Measurements from ENCODE around the gene CDHR1. TPM values are rescaled to one million over a fixed set of nuclear protein-coding genes. Genes with fewer than 3 reads are reported as not detected.
A peak's percentile ranks its signal among the peaks of the same experiment; 100 is the strongest.

CDHR1 gene
- polyA plus RNA-seq, 1 donor from 2014 or later = 1.9 TPM

DNA sequence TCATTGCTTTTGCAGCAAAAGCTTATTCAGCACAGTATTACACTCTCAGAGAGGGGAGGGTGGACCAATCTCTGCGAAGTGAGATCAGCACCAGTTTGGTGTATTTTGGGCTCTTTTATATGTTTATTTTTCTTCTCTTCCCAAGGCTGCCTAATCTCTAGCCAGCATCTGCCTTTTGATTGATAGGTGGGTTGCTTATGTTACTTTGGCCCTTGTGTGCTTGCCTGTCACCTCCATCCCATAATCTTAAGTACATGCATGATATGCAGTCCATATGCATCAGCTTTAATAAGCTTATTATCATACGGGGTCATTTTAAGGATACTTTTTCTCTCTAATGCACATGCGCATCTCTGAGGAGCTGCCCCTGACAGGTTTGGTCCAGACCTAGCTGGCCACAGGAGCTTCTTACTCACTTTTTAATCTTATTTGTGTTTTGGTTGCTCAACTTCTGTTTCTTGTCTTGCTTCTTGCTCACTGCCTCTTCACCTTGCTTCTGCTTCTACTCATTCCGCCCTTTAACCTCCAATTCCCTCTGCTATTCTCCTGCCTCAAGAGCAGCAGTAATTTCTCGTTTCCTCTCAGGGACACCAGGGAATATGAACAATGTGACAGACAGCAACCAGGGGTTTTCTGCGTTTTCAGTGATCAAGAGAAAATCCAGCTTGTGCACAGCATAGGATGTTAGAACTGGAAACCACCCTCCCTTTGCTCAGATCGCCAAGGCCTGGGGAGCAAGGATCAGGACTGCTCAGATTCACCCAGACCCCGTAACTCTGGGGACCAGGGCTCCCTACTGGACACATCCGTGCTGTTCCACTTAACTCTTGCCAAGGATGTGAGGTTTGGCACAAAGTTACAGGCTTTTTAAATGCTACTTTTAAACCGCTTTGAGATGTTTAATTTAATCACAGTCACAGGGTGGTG lies 60.5 kb downstream of the CDHR1 start:
- TF ChIP-seq SMC3 (conservative IDR thresholded peaks at IDR 0.05; ENCODE audit: poor library complexity) (no peak), POLR2AphosphoS5 (IDR thresholded peaks at IDR 0.05) (no peak), MXI1 (conservative IDR thresholded peaks at IDR 0.05; ENCODE audit: poor library complexity, severe bottlenecking) (no peak), EZH2 (IDR thresholded peaks at IDR 0.05; ENCODE audit: borderline replicate concordance, insufficient read depth, low read length, poor library complexity, severe bottlenecking) (no peak), EP300 (conservative IDR thresholded peaks at IDR 0.05; ENCODE audit: poor library complexity, severe bottlenecking) (no peak), TAF1 (IDR thresholded peaks at IDR 0.05; ENCODE audit: low read depth) (no peak), REST (IDR thresholded peaks at IDR 0.05; ENCODE audit: borderline replicate concordance) (no peak), RAD21 (conservative IDR thresholded peaks at IDR 0.05) (no peak)
- TF ChIP-seq, protein P1, sequence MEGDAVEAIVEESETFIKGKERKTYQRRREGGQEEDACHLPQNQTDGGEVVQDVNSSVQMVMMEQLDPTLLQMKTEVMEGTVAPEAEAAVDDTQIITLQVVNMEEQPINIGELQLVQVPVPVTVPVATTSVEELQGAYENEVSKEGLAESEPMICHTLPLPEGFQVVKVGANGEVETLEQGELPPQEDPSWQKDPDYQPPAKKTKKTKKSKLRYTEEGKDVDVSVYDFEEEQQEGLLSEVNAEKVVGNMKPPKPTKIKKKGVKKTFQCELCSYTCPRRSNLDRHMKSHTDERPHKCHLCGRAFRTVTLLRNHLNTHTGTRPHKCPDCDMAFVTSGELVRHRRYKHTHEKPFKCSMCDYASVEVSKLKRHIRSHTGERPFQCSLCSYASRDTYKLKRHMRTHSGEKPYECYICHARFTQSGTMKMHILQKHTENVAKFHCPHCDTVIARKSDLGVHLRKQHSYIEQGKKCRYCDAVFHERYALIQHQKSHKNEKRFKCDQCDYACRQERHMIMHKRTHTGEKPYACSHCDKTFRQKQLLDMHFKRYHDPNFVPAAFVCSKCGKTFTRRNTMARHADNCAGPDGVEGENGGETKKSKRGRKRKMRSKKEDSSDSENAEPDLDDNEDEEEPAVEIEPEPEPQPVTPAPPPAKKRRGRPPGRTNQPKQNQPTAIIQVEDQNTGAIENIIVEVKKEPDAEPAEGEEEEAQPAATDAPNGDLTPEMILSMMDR (IDR thresholded peaks at IDR 0.05; ENCODE audit: poor library complexity, severe bottlenecking) = no peak
- Histone ChIP-seq H3K36me3 (ENCODE audit: insufficient read depth, low read length) (no peaks in the 10 kb centered on the region), H3K9me3 (ENCODE audit: low read length) (no peaks in the 10 kb centered on the region), H3K4me3 (ENCODE audit: low read length) (no peak overlapping the region), H4K20me1 (ENCODE audit: insufficient read depth) (no peaks in the 10 kb centered on the region), H3K4me2 (ENCODE audit: low read length) (peak overlapping the region; percentile 26), H2AFZ (ENCODE audit: low read depth, low read length) (no peak overlapping the region), H3K9me2 (ENCODE audit: insufficient read depth, low read length) (no peaks in the 10 kb centered on the region), H3F3A (ENCODE audit: insufficient read depth, low read length, poor library complexity, severe bottlenecking) (no peaks in the 10 kb centered on the region), H3K27me3 (ENCODE audit: insufficient read depth, low read depth, low read length) (no peaks in the 10 kb centered on the region), H3K9ac (ENCODE audit: low read length) (no peak overlapping the region), H3K27ac (ENCODE audit: low read length) (no peak overlapping the region), H3K79me2 (replicated peaks; ENCODE audit: insufficient read depth, low read length) (no peaks in the 10 kb centered on the region)

DNA sequence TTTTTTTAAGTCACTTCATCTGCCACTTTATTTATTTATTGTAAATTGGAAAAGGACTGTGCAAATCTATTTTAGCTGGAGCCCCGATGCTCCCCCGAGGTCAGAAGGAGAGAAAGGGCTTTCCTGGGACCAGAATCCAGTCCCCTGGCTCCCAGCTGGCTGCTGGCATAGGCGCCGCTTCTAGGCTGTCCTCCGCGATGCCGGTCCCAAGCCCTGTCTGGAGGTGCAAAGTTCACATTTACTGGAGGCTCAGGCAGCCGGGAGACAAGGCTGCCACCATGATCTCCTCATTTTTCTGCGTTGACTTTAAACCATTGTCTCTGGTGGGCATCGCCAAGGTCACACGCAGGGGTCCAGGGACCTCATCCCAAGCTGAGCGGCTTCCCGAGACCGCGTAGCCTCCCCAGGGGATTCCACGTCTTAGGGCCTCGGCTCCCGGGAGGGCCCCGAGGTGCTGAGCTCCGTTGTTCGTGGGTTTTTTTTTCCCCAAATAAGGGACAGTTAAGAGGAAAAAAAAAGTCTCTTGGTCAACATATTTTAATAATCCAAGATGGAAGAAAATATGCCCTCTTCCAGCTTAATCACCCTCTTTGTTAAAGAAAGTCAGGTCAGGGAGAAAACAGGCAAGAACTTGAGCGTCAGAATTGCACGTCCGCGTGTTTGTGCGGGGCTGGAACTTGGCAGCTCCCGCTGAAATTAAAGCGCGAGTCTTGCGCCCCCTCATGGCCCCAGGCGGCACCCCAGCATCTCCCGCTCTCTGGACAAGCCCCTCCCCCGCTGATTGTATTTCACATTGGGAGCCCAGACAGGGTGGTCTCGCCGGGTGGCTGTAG lies 62.4 kb downstream of the CDHR1 start:
- Histone ChIP-seq H3K36me3 (ENCODE audit: insufficient read depth, low read length) (no peaks in the 10 kb centered on the region), H3K9me3 (ENCODE audit: low read length) (no peaks in the 10 kb centered on the region), H3K9me2 (ENCODE audit: insufficient read depth, low read length) (no peaks in the 10 kb centered on the region), H3K4me3 (ENCODE audit: low read length) (no peak overlapping the region), H3K79me2 (replicated peaks; ENCODE audit: insufficient read depth, low read length) (no peaks in the 10 kb centered on the region), H3K9ac (ENCODE audit: low read length) (no peak overlapping the region), H4K20me1 (ENCODE audit: insufficient read depth) (no peaks in the 10 kb centered on the region), H2AFZ (ENCODE audit: low read depth, low read length) (no peak overlapping the region), H3K27ac (ENCODE audit: low read length) (no peak overlapping the region), H3F3A (ENCODE audit: insufficient read depth, low read length, poor library complexity, severe bottlenecking) (no peaks in the 10 kb centered on the region), H3K4me2 (ENCODE audit: low read length) (no peak overlapping the region), H3K27me3 (ENCODE audit: insufficient read depth, low read depth, low read length) (no peaks in the 10 kb centered on the region)
- TF ChIP-seq MXI1 (conservative IDR thresholded peaks at IDR 0.05; ENCODE audit: poor library complexity, severe bottlenecking) = no peak
- no peak for TF ChIP-seq EZH2 (IDR thresholded peaks at IDR 0.05; ENCODE audit: borderline replicate concordance, insufficient read depth, low read length, poor library complexity, severe bottlenecking)
- no peak for TF ChIP-seq RAD21 (conservative IDR thresholded peaks at IDR 0.05)
- TF ChIP-seq POLR2AphosphoS5 (IDR thresholded peaks at IDR 0.05) = no peak
- TF ChIP-seq EP300 (conservative IDR thresholded peaks at IDR 0.05; ENCODE audit: poor library complexity, severe bottlenecking) = no peak
- no peak for TF ChIP-seq SMC3 (conservative IDR thresholded peaks at IDR 0.05; ENCODE audit: poor library complexity)
- TF ChIP-seq, protein P1 (IDR thresholded peaks at IDR 0.05; ENCODE audit: poor library complexity, severe bottlenecking) = no peak
- TF ChIP-seq REST (IDR thresholded peaks at IDR 0.05; ENCODE audit: borderline replicate concordance) = no peak
- no peak for TF ChIP-seq TAF1 (IDR thresholded peaks at IDR 0.05; ENCODE audit: low read depth)
